A673 (cell line): ENCODE results near the gene GPR153. TPM values are rescaled to one million over a fixed set of nuclear protein-coding genes. Genes with fewer than 3 reads are reported as not detected.

Experiments
- Bru-seq: library from RNA; stranded (reverse); fragments of 400-500 nt; gene quantifications from one replicate; lab custom pipeline; 2021; lab: Mats Ljungman, UMichigan
- BruChase-seq, 2 experiments: library from RNA; stranded (reverse); fragments of 400-500 nt; gene quantifications; one replicate each; lab custom pipeline; 2021; lab: Mats Ljungman, UMichigan
- BruUV-seq: library from RNA; stranded (reverse); fragments of 400-500 nt; replicated peaks from 2 replicates; lab custom pipeline; 2021; lab: Mats Ljungman, UMichigan
- CTCF ChIA-PET: fragments of 300-600 bp; sonication (Branson Sonifier 250); formaldehyde crosslinking; loops from one replicate; lab custom pipeline; 2022; ENCODE audit warnings: antibody characterized with exemption; lab: Charles Lee
- POLR2A ChIA-PET: fragments of 300-600 bp; sonication (Branson Sonifier 250); formaldehyde crosslinking; loops from one replicate; lab custom pipeline; 2022; ENCODE audit warnings: antibody characterized with exemption; ENCODE audit not compliant: low non-redundant PET; lab: Charles Lee
- DNase-seq: peaks from one replicate; pipeline ENCODE4 v3.0.0-alpha.2; 2015; ENCODE audit warnings: low spot score
- H3K27ac ChIP-seq: fragments of 200-600 bp; sonication (generic); 2 replicates; pipeline ENCODE4 v1.5.1; 2016; ENCODE audit warnings: mixed run types, low read depth, mild to moderate bottlenecking, mixed read lengths, antibody characterized with exemption, low read length; ENCODE audit not compliant: poor library complexity, severe bottlenecking
- H3K27me3 ChIP-seq: fragments of 200-600 bp; sonication (generic); replicated peaks from 2 replicates; pipeline ENCODE4 v1.6.1; 2017; ENCODE audit warnings: mixed run types, low read depth, mild to moderate bottlenecking, mixed read lengths, antibody characterized with exemption, low read length; ENCODE audit not compliant: insufficient read depth, poor library complexity
- H3K36me3 ChIP-seq: fragments of 200-600 bp; sonication (generic); 2 replicates; pipeline ENCODE4 v1.6.1; 2016; ENCODE audit warnings: mixed run types, mild to moderate bottlenecking, mixed read lengths, antibody characterized with exemption, low read length; ENCODE audit not compliant: insufficient read depth, poor library complexity, severe bottlenecking
- H3K4me1 ChIP-seq: fragments of 200-600 bp; sonication (generic); 2 replicates; pipeline ENCODE4 v1.6.1; 2017; ENCODE audit warnings: mixed run types, mild to moderate bottlenecking, mixed read lengths, antibody characterized with exemption, low read length; ENCODE audit not compliant: insufficient read depth, poor library complexity, severe bottlenecking
- H3K4me3 ChIP-seq: fragments of 200-600 bp; sonication (generic); 2 replicates; pipeline ENCODE4 v1.5.1; 2016; ENCODE audit warnings: low read depth, mixed run types, mild to moderate bottlenecking, mixed read lengths, low read length; ENCODE audit not compliant: poor library complexity, severe bottlenecking
- H3K9me3 ChIP-seq: fragments of 200-600 bp; sonication (generic); 2 replicates; pipeline ENCODE4 v1.6.1; 2016; ENCODE audit warnings: mixed run types, low read depth, mild to moderate bottlenecking, mixed read lengths, antibody characterized with exemption, low read length; ENCODE audit not compliant: poor library complexity, severe bottlenecking
- EZH2 ChIP-seq: fragments of 200-600 bp; sonication (generic); IDR thresholded peaks from 2 replicates; pipeline ENCODE4 v1.6.1; 2017; ENCODE audit warnings: borderline replicate concordance, low read depth, mild to moderate bottlenecking, mixed read lengths, antibody characterized with exemption, low read length; ENCODE audit not compliant: poor library complexity, severe bottlenecking
- intact Hi-C: fragments of 100-400 bp; cut with micrococcal nuclease; formaldehyde crosslinking; loops from one replicate; pipeline ENCODE4 v1.10.0; 2022; ENCODE audit not compliant: unreplicated experiment
- long read RNA-seq: library from polyadenylated mRNA; stranded (forward); transcript quantifications from one replicate; pipeline ENCODE4 v2.0.0, GENCODE V29; 2022
- total RNA-seq: library from RNA; stranded (reverse); gene quantifications from 2 replicates; pipeline ENCODE4 v1.2.3, GENCODE V29; 2021
- TF ChIP-seq, protein P1 (sequence below): fragments of 300-800, 200-600 bp; sonication (generic); conservative IDR thresholded peaks from 2 replicates; pipeline ENCODE4 v1.5.1; 2017; ENCODE audit warnings: low read depth, mild to moderate bottlenecking, antibody characterized with exemption, low read length, moderate library complexity, mixed read lengths

Gene GPR153
- total RNA-seq (8.4 and 11.7 TPM in 2 replicates), Bru-seq, nascent RNA (percentile 44 among the genes with signal in this experiment), BruChase-seq, experiment 1, labeled RNA remaining after a 2-hour chase (percentile 55 among the genes with signal in this experiment), BruChase-seq, experiment 2, labeled RNA remaining after a 6-hour chase (percentile 62 among the genes with signal in this experiment)
- long read RNA-seq, full-length matches to known transcripts = 7 of 55 reads
- long read RNA-seq, partial matches to known transcripts = 4 of 55 reads
- long read RNA-seq, other reads (novel, unspliced or antisense) = 44 of 55 reads

DNA sequence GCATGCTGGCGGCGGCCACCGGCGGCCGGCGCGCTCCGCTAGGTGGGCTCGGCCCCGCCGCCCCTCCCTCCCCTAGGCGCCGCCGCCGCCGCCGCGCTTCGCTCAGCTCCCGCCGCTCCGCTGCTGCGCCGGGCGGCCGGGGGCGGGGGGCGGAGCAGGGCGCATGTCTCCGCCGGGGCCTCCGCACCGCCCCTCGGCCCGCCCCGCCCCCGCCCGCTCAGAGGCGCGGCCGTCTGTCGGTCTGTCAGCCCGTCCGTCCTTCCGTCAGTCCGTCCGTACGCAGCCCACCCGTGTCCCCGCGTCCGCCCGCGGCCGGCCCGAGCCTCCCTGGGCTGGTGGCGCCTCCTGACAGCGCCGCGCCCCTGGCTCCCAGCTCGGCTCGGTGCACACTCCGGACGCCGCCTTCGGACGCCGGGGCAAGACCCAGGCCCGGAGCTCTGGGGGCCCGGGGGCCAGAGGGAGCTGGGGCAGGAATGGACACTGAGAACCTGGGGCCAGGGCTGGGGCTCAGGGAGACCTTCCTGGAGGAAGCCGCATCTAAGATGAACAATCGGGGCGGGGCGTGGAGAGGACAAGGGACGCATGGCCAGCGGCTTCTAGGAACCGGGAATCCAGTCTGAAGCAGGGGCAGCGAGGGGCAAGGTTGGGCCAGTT, at the start of gene GPR153:
Gene GPR153, minus strand, starts transcription at position 138 of the 654 bp plus-strand sequence. CDS start 6,193 bp downstream, outside the sequence.
- CTCF ChIA-PET = no interaction called here
- intact Hi-C loops = loop anchor here (5.0 kb wide), 1 partner anchor 81 kb away; no protein-coding TSS in a partner anchor
- H3K27ac ChIP-seq = peak within 1 kb of the TSS; percentile 42
- peak; percentile 48 for DNase-seq
- peak within 1 kb of the TSS; percentile 62 for H3K4me3 ChIP-seq
- H3K36me3 ChIP-seq = no peaks in the 10 kb centered on the region
- no peaks in the 10 kb centered on the region for H3K9me3 ChIP-seq
- peaks cover 20% of the 10 kb centered on the region for H3K4me1 ChIP-seq
- BruUV-seq = no TSS peak
- POLR2A ChIA-PET = no interaction called here
- TF ChIP-seq, protein P1, sequence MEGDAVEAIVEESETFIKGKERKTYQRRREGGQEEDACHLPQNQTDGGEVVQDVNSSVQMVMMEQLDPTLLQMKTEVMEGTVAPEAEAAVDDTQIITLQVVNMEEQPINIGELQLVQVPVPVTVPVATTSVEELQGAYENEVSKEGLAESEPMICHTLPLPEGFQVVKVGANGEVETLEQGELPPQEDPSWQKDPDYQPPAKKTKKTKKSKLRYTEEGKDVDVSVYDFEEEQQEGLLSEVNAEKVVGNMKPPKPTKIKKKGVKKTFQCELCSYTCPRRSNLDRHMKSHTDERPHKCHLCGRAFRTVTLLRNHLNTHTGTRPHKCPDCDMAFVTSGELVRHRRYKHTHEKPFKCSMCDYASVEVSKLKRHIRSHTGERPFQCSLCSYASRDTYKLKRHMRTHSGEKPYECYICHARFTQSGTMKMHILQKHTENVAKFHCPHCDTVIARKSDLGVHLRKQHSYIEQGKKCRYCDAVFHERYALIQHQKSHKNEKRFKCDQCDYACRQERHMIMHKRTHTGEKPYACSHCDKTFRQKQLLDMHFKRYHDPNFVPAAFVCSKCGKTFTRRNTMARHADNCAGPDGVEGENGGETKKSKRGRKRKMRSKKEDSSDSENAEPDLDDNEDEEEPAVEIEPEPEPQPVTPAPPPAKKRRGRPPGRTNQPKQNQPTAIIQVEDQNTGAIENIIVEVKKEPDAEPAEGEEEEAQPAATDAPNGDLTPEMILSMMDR = no peak
- no peak for TF ChIP-seq EZH2
- H3K27me3 ChIP-seq = no peaks in the 10 kb centered on the region

DNA sequence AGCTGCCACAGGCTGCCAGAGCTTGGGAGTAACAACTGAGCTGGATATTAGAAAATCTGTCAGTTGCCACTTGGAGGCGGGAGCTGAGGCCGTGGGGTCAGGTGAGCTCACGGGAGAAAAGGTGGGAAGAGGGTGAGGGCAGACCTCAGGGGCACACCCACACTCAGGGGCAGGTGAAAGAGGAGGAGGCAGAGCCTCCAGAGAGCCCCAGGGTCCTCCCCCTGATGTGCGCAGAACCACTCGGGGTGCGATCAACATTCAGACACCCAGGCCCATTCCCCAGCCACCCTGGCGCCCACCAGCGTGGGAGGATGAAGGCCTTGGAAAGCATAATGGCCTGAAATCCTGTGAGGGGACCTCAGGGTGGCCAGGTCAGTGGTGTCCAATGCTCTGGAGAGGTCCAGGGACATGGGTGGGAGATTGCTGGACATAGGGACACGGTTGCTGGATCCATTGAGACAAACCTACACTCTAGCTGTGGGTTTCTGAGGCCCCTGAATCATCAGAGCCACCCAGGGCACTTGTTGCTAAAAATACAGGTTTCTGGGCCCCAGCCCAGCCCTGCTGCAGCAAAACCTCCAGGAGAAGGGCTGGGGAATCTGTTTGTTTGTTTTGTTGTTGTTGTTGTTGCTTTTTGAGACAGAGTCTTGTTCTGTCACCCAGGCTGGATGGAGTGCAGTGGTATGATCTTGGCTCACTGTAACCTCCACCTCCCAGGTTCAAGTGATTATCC, 49.4 kb upstream of the GPR153 start:
- no peak overlapping the region for H3K4me3 ChIP-seq
- H3K9me3 ChIP-seq = no peaks in the 10 kb centered on the region
- H3K27me3 ChIP-seq = no peaks in the 10 kb centered on the region
- TF ChIP-seq, protein P1 = no peak
- TF ChIP-seq EZH2 = no peak
- H3K4me1 ChIP-seq = no peaks in the 10 kb centered on the region
- intact Hi-C loops = no loop called here
- no peak overlapping the region for H3K27ac ChIP-seq
- no peaks in the 10 kb centered on the region for H3K36me3 ChIP-seq
- CTCF ChIA-PET = interaction anchor here (1.2 kb wide), 1 partner anchor 63 kb away, joined by 3 read pairs; no protein-coding TSS in a partner anchor
- DNase-seq = no peak
- POLR2A ChIA-PET = no interaction called here
- BruUV-seq = no TSS peak

DNA sequence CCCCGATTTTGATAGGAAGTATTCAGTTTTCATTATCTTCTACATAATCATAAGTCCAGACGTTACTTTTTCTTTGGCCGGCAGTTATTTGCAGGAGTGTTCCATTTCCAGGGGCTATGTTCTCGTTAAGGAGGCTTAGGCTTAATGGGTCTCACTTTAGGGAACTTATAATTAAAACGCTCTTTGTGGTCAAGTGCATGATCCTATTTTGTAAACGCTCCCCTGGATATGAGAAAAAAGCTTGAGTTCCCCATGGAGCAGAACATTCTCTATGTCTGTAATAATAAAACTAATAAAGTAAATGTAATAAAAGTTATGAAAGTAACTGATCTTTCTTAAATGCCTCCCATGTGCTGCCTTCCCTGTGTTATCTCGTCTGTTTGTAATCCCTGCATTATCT, 48.7 kb upstream of the GPR153 start:
- ChIA-PET POLR2A (interaction anchor here (0.6 kb wide), 1 partner anchor 30 kb away, joined by 3 read pairs; no protein-coding TSS in a partner anchor), CTCF (interaction anchor here (0.6 to 1.2 kb wide), 2 partner anchors 62 to 106 kb away, joined by 3 read pairs; no protein-coding TSS in a partner anchor)
- TF ChIP-seq EZH2 = no peak
- TF ChIP-seq, protein P1 = no peak
- Histone ChIP-seq H3K27me3 (no peaks in the 10 kb centered on the region), H3K9me3 (no peaks in the 10 kb centered on the region), H3K36me3 (no peaks in the 10 kb centered on the region), H3K4me3 (no peak overlapping the region), H3K27ac (no peak overlapping the region), H3K4me1 (no peaks in the 10 kb centered on the region)
- no peak for DNase-seq
- intact Hi-C loops = no loop called here
- no TSS peak for BruUV-seq
